Measurements from ENCODE around the gene FAM236A. TPM values are rescaled to one million over a fixed set of nuclear protein-coding genes. Genes with fewer than 3 reads are reported as not detected.
"Not testable (repeated sequence)": the region's sequence is repeated elsewhere in the genome, so short reads cannot be mapped to it uniquely, and the experiment has no call there.

The FAM236A gene
- total RNA-seq, 2 experiments from 2014 or later, result not detected

GRCh38 chrX:72936882-72937455, 1.0 kb upstream of the FAM236A start:
- H3K9me3 ChIP-seq (ENCODE audit: low read length); H2AFZ ChIP-seq (ENCODE audit: low read length); H3K27ac ChIP-seq (ENCODE audit: low read depth, low read length, poor library complexity, severe bottlenecking); H4K20me1 ChIP-seq (ENCODE audit: insufficient read depth, low read length); POLR2A ChIA-PET; CTCF ChIA-PET (ENCODE audit: unreplicated experiment); H3K4me3 ChIP-seq (ENCODE audit: low read depth, low read length, poor library complexity, severe bottlenecking); H3K9me2 ChIP-seq (ENCODE audit: insufficient read depth, low read length); DNase-seq (ENCODE audit: low spot score); H3K4me1 ChIP-seq (ENCODE audit: insufficient read depth, low read length, poor library complexity, severe bottlenecking); H3K36me3 ChIP-seq (ENCODE audit: insufficient read depth, low read length); intact Hi-C loops (cut with micrococcal nuclease; ENCODE audit: unreplicated experiment); BruUV-seq (replicated peaks); H3K79me2 ChIP-seq (ENCODE audit: insufficient read depth, low read depth, low read length); H3K4me2 ChIP-seq (ENCODE audit: low read length): not testable (repeated sequence)

DNA sequence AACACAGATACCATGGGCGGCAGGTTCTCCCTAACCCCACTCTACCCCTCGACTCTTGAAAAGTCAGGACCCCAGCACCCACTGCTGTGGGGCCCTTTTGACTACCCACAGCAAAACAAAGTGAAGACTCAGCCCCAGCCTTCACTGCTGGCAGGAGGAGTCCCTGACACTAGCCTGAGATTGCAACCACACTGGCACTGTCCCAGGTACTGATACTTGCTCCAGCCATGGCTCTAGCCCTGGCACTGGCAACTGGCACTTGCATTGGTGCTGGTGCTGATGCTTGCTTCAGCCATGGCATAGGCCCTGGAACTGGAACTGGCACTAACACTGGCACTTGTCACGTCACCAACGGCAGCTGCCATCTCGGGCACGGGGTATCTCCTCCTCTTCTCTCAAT, 4.3 kb downstream of the FAM236A start:
- CTCF ChIA-PET (ENCODE audit: unreplicated experiment); H4K20me1 ChIP-seq (ENCODE audit: insufficient read depth, low read length); intact Hi-C loops (cut with micrococcal nuclease; ENCODE audit: unreplicated experiment); H3K4me1 ChIP-seq (ENCODE audit: insufficient read depth, low read length, poor library complexity, severe bottlenecking); H2AFZ ChIP-seq (ENCODE audit: low read length); H3K36me3 ChIP-seq (ENCODE audit: insufficient read depth, low read length); POLR2A ChIA-PET; H3K9me2 ChIP-seq (ENCODE audit: insufficient read depth, low read length); H3K9me3 ChIP-seq (ENCODE audit: low read length); H3K4me2 ChIP-seq (ENCODE audit: low read length); H3K27ac ChIP-seq (ENCODE audit: low read depth, low read length, poor library complexity, severe bottlenecking); H3K79me2 ChIP-seq (ENCODE audit: insufficient read depth, low read depth, low read length); H3K4me3 ChIP-seq (ENCODE audit: low read depth, low read length, poor library complexity, severe bottlenecking); BruUV-seq (replicated peaks); DNase-seq (ENCODE audit: low spot score): not testable (repeated sequence)

DNA sequence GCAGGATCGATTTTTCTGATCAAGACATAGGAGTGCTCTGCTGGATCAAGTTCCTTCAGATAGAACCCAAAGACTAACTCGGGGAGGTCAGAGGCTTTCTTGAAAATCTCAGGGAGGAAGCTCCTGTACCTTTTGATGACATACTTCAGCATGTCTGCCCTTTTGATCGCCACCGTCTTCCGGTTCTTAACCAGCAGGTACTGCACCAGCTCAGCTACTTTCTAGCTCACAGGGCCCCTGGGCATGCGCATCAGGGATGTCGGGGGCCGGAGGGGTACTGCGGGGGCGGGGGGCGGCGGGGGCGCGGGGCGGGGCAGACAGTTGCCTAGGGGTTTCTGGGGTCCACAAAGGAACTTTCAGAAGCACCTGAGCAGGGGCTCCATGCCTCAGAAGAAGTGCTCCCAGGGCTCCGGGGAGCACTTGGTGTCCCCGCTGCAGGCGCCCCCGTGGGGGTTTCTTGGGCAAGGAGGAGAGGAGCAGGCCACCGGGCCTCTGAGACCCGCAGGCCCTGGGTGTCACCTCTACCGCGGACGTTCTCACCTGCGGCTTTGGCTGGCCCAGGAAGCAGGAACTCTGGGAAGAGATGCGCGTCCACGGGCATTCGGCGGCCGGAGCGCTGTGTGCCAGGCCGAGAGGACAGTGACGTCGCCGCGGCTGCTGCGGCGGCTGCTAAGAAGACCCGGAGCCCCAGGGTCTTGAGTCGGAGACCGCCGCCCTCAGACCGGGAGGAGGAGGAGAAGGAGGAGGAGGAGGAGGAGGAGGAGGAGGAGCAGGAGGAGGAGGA, 5.2 kb downstream of the FAM236A start:
- H3K27ac ChIP-seq (ENCODE audit: low read depth, low read length, poor library complexity, severe bottlenecking); BruUV-seq (replicated peaks); H2AFZ ChIP-seq (ENCODE audit: low read length); CTCF ChIA-PET (ENCODE audit: unreplicated experiment); H3K4me1 ChIP-seq (ENCODE audit: insufficient read depth, low read length, poor library complexity, severe bottlenecking); H4K20me1 ChIP-seq (ENCODE audit: insufficient read depth, low read length); DNase-seq (ENCODE audit: low spot score); H3K9me3 ChIP-seq (ENCODE audit: low read length); intact Hi-C loops (cut with micrococcal nuclease; ENCODE audit: unreplicated experiment); H3K4me2 ChIP-seq (ENCODE audit: low read length); H3K36me3 ChIP-seq (ENCODE audit: insufficient read depth, low read length); POLR2A ChIA-PET; H3K9me2 ChIP-seq (ENCODE audit: insufficient read depth, low read length); H3K4me3 ChIP-seq (ENCODE audit: low read depth, low read length, poor library complexity, severe bottlenecking); H3K79me2 ChIP-seq (ENCODE audit: insufficient read depth, low read depth, low read length): not testable (repeated sequence)

DNA sequence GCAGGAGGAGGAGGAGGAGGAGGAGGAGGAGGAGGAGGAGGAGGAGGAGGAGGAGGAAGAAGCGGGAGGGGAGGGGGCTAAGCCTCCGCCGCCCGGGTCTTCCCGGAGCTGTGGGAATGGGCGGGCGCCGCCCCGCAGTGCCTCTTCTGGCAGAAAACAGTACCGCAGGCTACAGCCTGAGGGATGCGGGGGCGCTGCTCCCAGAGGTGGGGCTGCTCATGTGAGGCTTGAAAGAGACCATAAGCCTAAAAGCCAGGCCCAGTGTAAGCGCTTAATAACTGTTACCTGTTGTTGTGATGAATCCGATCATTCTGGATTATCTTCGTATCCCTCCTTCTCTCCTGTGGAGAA, 5.8 kb downstream of the FAM236A start, which contains the start of gene DMRTC1:
Gene DMRTC1 (minus strand): TSS at position 19 of the 351 bp plus-strand sequence. CDS start 68,143 bp downstream, outside the sequence.
- intact Hi-C loops (cut with micrococcal nuclease; ENCODE audit: unreplicated experiment); H3K9me2 ChIP-seq (ENCODE audit: insufficient read depth, low read length); H3K36me3 ChIP-seq (ENCODE audit: insufficient read depth, low read length); POLR2A ChIA-PET; H2AFZ ChIP-seq (ENCODE audit: low read length); CTCF ChIA-PET (ENCODE audit: unreplicated experiment); H4K20me1 ChIP-seq (ENCODE audit: insufficient read depth, low read length); H3K4me3 ChIP-seq (ENCODE audit: low read depth, low read length, poor library complexity, severe bottlenecking); BruUV-seq (replicated peaks); DNase-seq (ENCODE audit: low spot score); H3K79me2 ChIP-seq (ENCODE audit: insufficient read depth, low read depth, low read length); H3K4me2 ChIP-seq (ENCODE audit: low read length); H3K9me3 ChIP-seq (ENCODE audit: low read length); H3K4me1 ChIP-seq (ENCODE audit: insufficient read depth, low read length, poor library complexity, severe bottlenecking); H3K27ac ChIP-seq (ENCODE audit: low read depth, low read length, poor library complexity, severe bottlenecking): not testable (repeated sequence)

DNA sequence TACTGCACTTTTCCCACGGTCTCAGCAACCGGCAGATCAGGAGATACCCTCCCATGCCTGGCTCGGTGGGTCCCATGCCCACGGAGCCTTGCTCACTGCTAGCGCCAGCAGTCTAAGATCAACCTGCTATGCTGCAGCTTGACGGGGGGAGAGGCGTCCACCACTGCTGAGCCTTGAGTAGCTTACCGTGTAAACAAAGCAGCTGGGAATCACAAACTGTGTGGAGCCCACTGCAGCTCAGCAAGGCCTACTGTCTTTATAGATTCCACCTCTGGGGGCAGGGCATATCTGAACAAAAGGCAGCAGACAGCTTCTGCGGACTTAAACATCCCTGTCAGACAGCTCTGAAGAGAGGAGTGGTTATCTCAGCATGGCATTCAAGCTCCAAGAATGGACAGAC, 22.0 kb downstream of the FAM236A start:
- BruUV-seq (replicated peaks); intact Hi-C loops (cut with micrococcal nuclease; ENCODE audit: unreplicated experiment); H3K4me1 ChIP-seq (ENCODE audit: insufficient read depth, low read length, poor library complexity, severe bottlenecking): not testable (repeated sequence)

GRCh38 chrX:72971859-72972258, 33.9 kb downstream of the FAM236A start:
- POLR2A ChIA-PET; H3K36me3 ChIP-seq (ENCODE audit: insufficient read depth, low read length); H3K4me2 ChIP-seq (ENCODE audit: low read length); DNase-seq (ENCODE audit: low spot score); H3K4me3 ChIP-seq (ENCODE audit: low read depth, low read length, poor library complexity, severe bottlenecking); H4K20me1 ChIP-seq (ENCODE audit: insufficient read depth, low read length); H3K79me2 ChIP-seq (ENCODE audit: insufficient read depth, low read depth, low read length); intact Hi-C loops (cut with micrococcal nuclease; ENCODE audit: unreplicated experiment); H2AFZ ChIP-seq (ENCODE audit: low read length); BruUV-seq (replicated peaks); H3K4me1 ChIP-seq (ENCODE audit: insufficient read depth, low read length, poor library complexity, severe bottlenecking); H3K9me2 ChIP-seq (ENCODE audit: insufficient read depth, low read length); H3K9me3 ChIP-seq (ENCODE audit: low read length); CTCF ChIA-PET (ENCODE audit: unreplicated experiment); H3K27ac ChIP-seq (ENCODE audit: low read depth, low read length, poor library complexity, severe bottlenecking): not testable (repeated sequence)

More for the DNA sequence above, 22.0 kb downstream of the FAM236A start:
- H3K27ac ChIP-seq (ENCODE audit: low read depth, low read length, poor library complexity, severe bottlenecking); POLR2A ChIA-PET; H4K20me1 ChIP-seq (ENCODE audit: insufficient read depth, low read length); H3K4me2 ChIP-seq (ENCODE audit: low read length); H3K9me2 ChIP-seq (ENCODE audit: insufficient read depth, low read length); H3K4me3 ChIP-seq (ENCODE audit: low read depth, low read length, poor library complexity, severe bottlenecking); CTCF ChIA-PET (ENCODE audit: unreplicated experiment); H3K36me3 ChIP-seq (ENCODE audit: insufficient read depth, low read length); H3K9me3 ChIP-seq (ENCODE audit: low read length); DNase-seq (ENCODE audit: low spot score); H2AFZ ChIP-seq (ENCODE audit: low read length); H3K79me2 ChIP-seq (ENCODE audit: insufficient read depth, low read depth, low read length): not testable (repeated sequence)
